Mucosa of rectum (tissue), 2 donors: ENCODE measurements around the gene PRKN.

Source experiments
- H3K27ac ChIP-seq, 2 donors: one replicate each; pipeline ENCODE4 v1.7.0; 2013; ENCODE audit warnings: inconsistent platforms in 2 of 2, low read depth in 2 of 2, low read length in 2 of 2
- H3K27me3 ChIP-seq, 2 donors: one replicate each; pipeline ENCODE4 v1.7.0; 2013; ENCODE audit warnings: low read length in 2 of 2; ENCODE audit not compliant: control insufficient read depth in 2 of 2, insufficient read depth in 2 of 2
- H3K36me3 ChIP-seq, 2 donors: one replicate each; pipeline ENCODE4 v1.7.0; 2013; ENCODE audit warnings: low read length in 2 of 2; ENCODE audit not compliant: control insufficient read depth in 2 of 2, insufficient read depth in 2 of 2
- H3K4me1 ChIP-seq, 2 donors: one replicate each; pipeline ENCODE4 v1.7.0; 2013; ENCODE audit warnings: low read length in 2 of 2, mild to moderate bottlenecking in 1 of 2; ENCODE audit not compliant: control insufficient read depth in 2 of 2, insufficient read depth in 2 of 2
- H3K4me3 ChIP-seq, 2 donors: one replicate each; pipeline ENCODE4 v1.7.0; 2013; ENCODE audit warnings: low read length in 2 of 2
- H3K9ac ChIP-seq, 2 donors: one replicate each; pipeline ENCODE4 v1.7.0; 2013; ENCODE audit warnings: low read length in 2 of 2, low read depth in 1 of 2, mild to moderate bottlenecking in 1 of 2
- H3K9me3 ChIP-seq, 2 donors: one replicate each; pipeline ENCODE4 v1.7.0; 2013; ENCODE audit warnings: low read length in 2 of 2; ENCODE audit not compliant: control insufficient read depth in 2 of 2
- donor health status: healthy.
- donor health status: Normal muscosa, but diverticular disease.

Gene PRKN

GRCh38 chr6:162070639-162071038, 656.9 kb downstream of the PRKN start:
- Histone ChIP-seq H3K27ac (no peak overlapping the region), H3K27me3 (no peaks in the 10 kb centered on the region), H3K4me3 (no peak overlapping the region), H3K36me3 (no peaks in the 10 kb centered on the region), H3K9me3 (no peaks in the 10 kb centered on the region), H3K4me1 (no peaks in the 10 kb centered on the region), H3K9ac (no peak overlapping the region)

DNA sequence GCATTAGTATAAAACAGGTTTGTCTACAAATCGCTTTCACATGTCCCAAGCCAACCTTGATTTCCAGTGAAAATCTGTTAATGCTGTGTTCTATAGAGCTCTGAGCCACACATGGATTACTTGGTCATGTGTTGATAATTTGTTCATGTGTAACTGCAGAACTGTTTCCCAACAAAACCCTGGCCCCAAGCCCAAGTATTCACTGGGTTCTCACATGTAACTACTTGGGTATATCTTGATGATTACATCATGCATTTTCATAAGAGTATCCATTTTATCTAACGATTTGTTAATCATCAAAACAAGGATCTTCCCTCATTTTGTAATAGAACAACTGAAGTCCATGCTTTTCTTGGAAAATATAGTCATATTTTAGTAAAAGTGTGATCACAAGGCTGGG, 657.6 kb downstream of the PRKN start:
- Histone ChIP-seq H3K9ac (no peak overlapping the region), H3K27me3 (no peaks in the 10 kb centered on the region), H3K4me3 (no peak overlapping the region), H3K4me1 (no peaks in the 10 kb centered on the region), H3K36me3 (no peaks in the 10 kb centered on the region), H3K9me3 (no peaks in the 10 kb centered on the region), H3K27ac (no peak overlapping the region)

GRCh38 chr6:162068340-162068739, 659.2 kb downstream of the PRKN start:
- no peak overlapping the region for H3K4me3 ChIP-seq
- no peak overlapping the region for H3K9ac ChIP-seq
- H3K27me3 ChIP-seq = no peaks in the 10 kb centered on the region
- no peaks in the 10 kb centered on the region for H3K9me3 ChIP-seq
- no peak overlapping the region for H3K27ac ChIP-seq
- no peaks in the 10 kb centered on the region for H3K4me1 ChIP-seq
- no peaks in the 10 kb centered on the region for H3K36me3 ChIP-seq

DNA sequence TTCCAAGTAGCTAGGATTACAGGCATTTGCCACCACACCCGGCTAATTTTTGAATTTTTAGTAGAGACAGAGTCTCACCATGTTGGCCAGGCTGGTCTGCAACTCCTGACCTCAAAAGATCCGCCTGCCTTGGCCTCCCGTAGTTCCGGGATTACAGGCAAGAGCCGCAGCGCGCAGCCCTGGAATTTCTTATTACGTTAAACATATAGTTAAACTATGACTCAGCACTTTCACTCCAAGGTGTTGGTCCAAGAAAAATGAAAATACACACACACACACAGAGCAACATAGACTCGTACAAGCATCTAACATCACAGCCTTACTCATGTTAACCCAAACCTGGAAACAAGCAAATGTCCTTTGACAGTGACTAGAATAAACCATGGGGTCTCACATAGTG, 663.9 kb downstream of the PRKN start:
- H3K9me3 ChIP-seq = no peaks in the 10 kb centered on the region
- H3K36me3 ChIP-seq = no peaks in the 10 kb centered on the region
- H3K4me1 ChIP-seq = no peaks in the 10 kb centered on the region
- H3K27ac ChIP-seq = no peak overlapping the region
- no peak overlapping the region for H3K4me3 ChIP-seq
- H3K27me3 ChIP-seq = no peaks in the 10 kb centered on the region
- no peak overlapping the region for H3K9ac ChIP-seq

GRCh38 chr6:162058281-162058875, 669.2 kb downstream of the PRKN start:
- no peak overlapping the region for H3K9ac ChIP-seq
- no peak overlapping the region for H3K27ac ChIP-seq
- H3K27me3 ChIP-seq = no peaks in the 10 kb centered on the region
- no peak overlapping the region for H3K4me3 ChIP-seq
- no peaks in the 10 kb centered on the region for H3K36me3 ChIP-seq
- H3K9me3 ChIP-seq = no peaks in the 10 kb centered on the region
- H3K4me1 ChIP-seq = no peaks in the 10 kb centered on the region

DNA sequence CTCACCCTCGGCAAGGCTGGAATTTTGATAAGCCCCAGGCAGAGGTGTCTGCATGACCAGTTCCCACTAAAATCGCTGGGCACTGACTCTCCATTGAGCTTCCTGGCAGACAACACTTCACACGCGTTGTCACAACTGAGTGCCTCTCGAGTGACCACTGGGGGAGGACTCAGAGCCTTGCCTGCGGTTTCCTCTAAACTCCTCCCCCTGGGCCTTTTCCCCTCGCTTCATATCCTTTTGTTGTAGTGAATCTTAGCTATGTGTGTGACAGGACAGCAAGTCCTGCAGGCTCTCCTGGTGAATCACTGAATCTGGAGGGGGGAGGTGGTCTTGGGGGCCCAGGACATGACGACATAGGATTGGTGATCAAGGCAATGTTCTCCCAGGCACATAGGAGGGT, 670.8 kb downstream of the PRKN start:
- no peak overlapping the region for H3K4me3 ChIP-seq
- H3K9me3 ChIP-seq = no peaks in the 10 kb centered on the region
- H3K9ac ChIP-seq = no peak overlapping the region
- H3K36me3 ChIP-seq = no peaks in the 10 kb centered on the region
- H3K4me1 ChIP-seq = no peaks in the 10 kb centered on the region
- H3K27me3 ChIP-seq = no peaks in the 10 kb centered on the region
- H3K27ac ChIP-seq = no peak overlapping the region

GRCh38 chr6:162056061-162056460, 671.5 kb downstream of the PRKN start:
- Histone ChIP-seq H3K9ac (no peak overlapping the region), H3K27ac (no peak overlapping the region), H3K9me3 (no peaks in the 10 kb centered on the region), H3K4me3 (no peak overlapping the region), H3K4me1 (no peaks in the 10 kb centered on the region), H3K27me3 (no peaks in the 10 kb centered on the region), H3K36me3 (no peaks in the 10 kb centered on the region)

DNA sequence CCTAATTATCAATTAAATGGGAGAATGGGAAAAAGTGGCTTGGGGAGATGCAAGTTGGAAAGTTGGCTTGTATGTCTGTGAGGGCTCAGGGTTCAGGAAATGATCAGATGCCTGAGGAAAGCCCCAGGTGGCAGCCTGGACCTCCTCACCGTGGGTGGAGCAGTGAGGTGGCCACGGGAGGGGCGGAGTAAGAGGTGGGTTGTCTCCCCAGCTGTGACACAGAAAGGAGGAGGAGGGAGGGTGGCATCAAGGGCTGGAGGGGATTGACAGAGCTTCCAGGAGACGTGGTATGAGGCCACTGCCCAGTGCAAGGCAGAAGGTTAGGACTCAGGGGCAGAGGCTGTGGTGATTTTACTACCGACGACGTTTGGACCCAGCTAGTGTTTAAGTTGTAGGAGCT, 672.2 kb downstream of the PRKN start:
- Histone ChIP-seq H3K9ac (no peak overlapping the region), H3K36me3 (no peaks in the 10 kb centered on the region), H3K4me1 (no peaks in the 10 kb centered on the region), H3K27ac (no peak overlapping the region), H3K9me3 (no peaks in the 10 kb centered on the region), H3K27me3 (no peaks in the 10 kb centered on the region), H3K4me3 (no peak overlapping the region)

- no peaks in the 10 kb centered on the region for H3K27me3 ChIP-seq
- H3K4me1 ChIP-seq = no peaks in the 10 kb centered on the region
- H3K9ac ChIP-seq = no peak overlapping the region
- H3K9me3 ChIP-seq = no peaks in the 10 kb centered on the region
- no peaks in the 10 kb centered on the region for H3K36me3 ChIP-seq
- H3K4me3 ChIP-seq = no peak overlapping the region
- no peak overlapping the region for H3K27ac ChIP-seq
Observed at GRCh38 chr6:162053084-162053483, 674.5 kb downstream of the PRKN start.

DNA sequence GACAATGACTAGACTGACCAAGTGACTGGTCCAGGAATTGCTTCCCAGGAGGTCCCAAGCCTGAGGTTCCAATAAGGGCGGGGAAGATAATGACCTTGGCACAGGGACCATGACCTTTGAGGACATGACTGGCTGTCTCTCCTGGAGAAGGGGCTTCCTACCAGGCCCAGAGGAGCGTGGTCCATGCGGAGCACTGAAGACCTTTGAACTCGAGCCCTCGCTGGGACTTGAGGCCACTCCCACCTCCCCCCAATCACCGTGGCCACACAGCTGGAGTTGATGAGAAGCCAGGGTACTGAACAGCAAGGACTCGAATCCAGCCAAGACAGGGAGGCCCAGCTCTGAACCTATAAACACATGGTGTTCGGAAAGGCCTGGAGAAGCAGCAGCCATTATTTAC, 677.0 kb downstream of the PRKN start:
- H3K4me1 ChIP-seq = no peaks in the 10 kb centered on the region
- H3K27me3 ChIP-seq = no peaks in the 10 kb centered on the region
- H3K27ac ChIP-seq = no peak overlapping the region
- H3K9me3 ChIP-seq = no peaks in the 10 kb centered on the region
- H3K9ac ChIP-seq = no peak overlapping the region
- no peak overlapping the region for H3K4me3 ChIP-seq
- no peaks in the 10 kb centered on the region for H3K36me3 ChIP-seq

- no peaks in the 10 kb centered on the region for H3K27me3 ChIP-seq
- H3K9ac ChIP-seq = no peak overlapping the region
- no peaks in the 10 kb centered on the region for H3K4me1 ChIP-seq
- H3K36me3 ChIP-seq = no peaks in the 10 kb centered on the region
- no peaks in the 10 kb centered on the region for H3K9me3 ChIP-seq
- no peak overlapping the region for H3K4me3 ChIP-seq
- H3K27ac ChIP-seq = no peak overlapping the region
Observed at GRCh38 chr6:162046324-162046723, 681.2 kb downstream of the PRKN start.
